GM12864 (cell line): ENCODE results near the gene CLCF1.
A peak's percentile ranks its signal among the peaks of the same experiment; 100 is the strongest.

Experiments
- DNase-seq: peaks from one replicate; pipeline ENCODE4 v3.0.0-alpha.2; 2011; ENCODE audit warnings: low read depth
- H3K4me3 ChIP-seq: 2 replicates; pipeline ENCODE4 v1.5.1; 2011; ENCODE audit warnings: mild to moderate bottlenecking, low read depth, low read length, control low read depth
- CTCF ChIP-seq: IDR thresholded peaks from 2 replicates; pipeline ENCODE4 v1.5.1; 2011; ENCODE audit warnings: low read depth, mild to moderate bottlenecking, moderate library complexity, low read length, control low read depth, inconsistent platforms; ENCODE audit errors: missing control alignments

Gene CLCF1

GRCh38 chr11:67356864-67357561, 16.4 kb downstream of the CLCF1 start:
- peak; percentile 94 for TF ChIP-seq CTCF
- H3K4me3 ChIP-seq = peak overlapping the region; percentile 0; the same call in 1 of the 2 replicates
- DNase-seq = no peak

- peak overlapping the region; percentile 0; the same call in 1 of the 2 replicates for H3K4me3 ChIP-seq
- DNase-seq = no peak
- TF ChIP-seq CTCF = no peak
Observed at GRCh38 chr11:67356387-67356863, 17.0 kb downstream of the CLCF1 start.

- no peak for TF ChIP-seq CTCF
- no peak overlapping the region for H3K4me3 ChIP-seq
- no peak for DNase-seq
Observed at GRCh38 chr11:67355794-67356386, 17.5 kb downstream of the CLCF1 start.

GRCh38 chr11:67355023-67355793, 18.2 kb downstream of the CLCF1 start:
- H3K4me3 ChIP-seq = no peak overlapping the region
- DNase-seq = no peak
- TF ChIP-seq CTCF = no peak

GRCh38 chr11:67354075-67355022, 19.0 kb downstream of the CLCF1 start:
- DNase-seq = no peak
- H3K4me3 ChIP-seq = peak overlapping the region; percentile 27
- TF ChIP-seq CTCF = no peak

GRCh38 chr11:67353317-67354074, 19.9 kb downstream of the CLCF1 start, which contains the start of gene POLD4:
TSS of gene POLD4 (minus strand) at chr11:67353546. CDS start at chr11:67353399, 147 bp downstream.
- H3K4me3 ChIP-seq = peak within 1 kb of the TSS; percentile 87
- DNase-seq = peak; percentile 85
- TF ChIP-seq CTCF = no peak
